Loucy (cell line): ENCODE results near the gene RGS1.

ENCODE experiments used
- CTCF ChIP-seq: fragments of 200-600 bp; sonication (generic); conservative IDR thresholded peaks from 2 replicates; pipeline ENCODE4 v1.5.1; 2014; ENCODE audit warnings: mild to moderate bottlenecking, antibody characterized with exemption, low read length
- EZH2phosphoT487 ChIP-seq: fragments of 200-600 bp; IDR thresholded peaks from 2 replicates; pipeline ENCODE4 v1.6.1; 2018; ENCODE audit warnings: antibody characterized with exemption, mild to moderate bottlenecking, moderate library complexity, borderline replicate concordance

GRCh38 chr1:192534666-192535065, 40.9 kb upstream of the RGS1 start:
- TF ChIP-seq CTCF (no peak), EZH2phosphoT487 (no peak)
